Breast epithelium (tissue), 4 donors: ENCODE data around the gene KCTD4. TPM values are rescaled to one million over a fixed set of nuclear protein-coding genes. Genes with fewer than 3 reads are reported as not detected.

Experiments
- DNase-seq, 2 donors: peaks; one replicate each; pipeline ENCODE4 v3.0.0-alpha.2; 2019; ENCODE audit warnings: low spot score in 2 of 2
- H3K27ac ChIP-seq, 2 donors: fragments of 200-600 bp; sonication (generic) in 1 of 2; one replicate each; pipeline ENCODE4 v1.5.1; 2016 to 2019; ENCODE audit warnings: mild to moderate bottlenecking in 1 of 2
- H3K27me3 ChIP-seq, 2 donors: fragments of 200-600 bp; sonication (generic) in 1 of 2; one replicate each; pipeline versions ENCODE4 v1.5.1 to v1.6.0; 2017 to 2019; ENCODE audit warnings: control low read depth in 1 of 2, mild to moderate bottlenecking in 1 of 2
- H3K36me3 ChIP-seq: fragments of 200-600 bp; one replicate; pipeline ENCODE4 v1.5.1; 2019
- H3K4me1 ChIP-seq, 2 donors: fragments of 200-600 bp; sonication (generic); one replicate each; pipeline ENCODE4 v1.5.1; 2016 to 2019; ENCODE audit warnings: control low read depth in 1 of 2
- H3K4me3 ChIP-seq, 3 donors: fragments of 200-600 bp; sonication (generic); 1 replicate in 2 of 3; 2 replicates in 1 of 3; pipeline ENCODE4 v1.5.1; 2016 to 2019; ENCODE audit warnings: mild to moderate bottlenecking in 3 of 3, moderate library complexity in 2 of 3
- H3K9me3 ChIP-seq, 2 donors: fragments of 200-600 bp; sonication (generic) in 1 of 2; one replicate each; pipeline ENCODE4 v1.5.1; 2016 to 2019; ENCODE audit warnings: control low read depth in 1 of 2
- CTCF ChIP-seq, 3 donors: fragments of 450-650 bp; IDR thresholded peaks; one replicate each; pipeline ENCODE4 v1.5.1; 2016 to 2017; ENCODE audit warnings: antibody characterized with exemption in 3 of 3, mild to moderate bottlenecking in 3 of 3, moderate library complexity in 3 of 3
- POLR2A ChIP-seq: fragments of 450-650 bp; IDR thresholded peaks from one replicate; pipeline ENCODE4 v1.6.1; 2016; ENCODE audit warnings: antibody characterized with exemption, mild to moderate bottlenecking, moderate library complexity
- POLR2AphosphoS5 ChIP-seq, 3 donors: sonication (generic); formaldehyde crosslinking; IDR thresholded peaks; one replicate each; pipeline ENCODE4 v1.6.1; 2017; ENCODE audit warnings: antibody characterized with exemption in 3 of 3
- intact Hi-C: fragments of 100-400 bp; cut with DNase I; formaldehyde crosslinking; loops from one replicate; pipeline ENCODE4 v1.15.1; 2023; ENCODE audit warnings: low total_unique reads
- total RNA-seq, 3 donors: library from RNA; depleted of rRNA; stranded (reverse); fragments of >200 nt; gene quantifications; one replicate each; pipeline ENCODE4 v1.1.0, GENCODE V29; 2016

The KCTD4 gene
- total RNA-seq, 3 donors from 2014 or later, result 0.33 TPM; not detected in 2

DNA sequence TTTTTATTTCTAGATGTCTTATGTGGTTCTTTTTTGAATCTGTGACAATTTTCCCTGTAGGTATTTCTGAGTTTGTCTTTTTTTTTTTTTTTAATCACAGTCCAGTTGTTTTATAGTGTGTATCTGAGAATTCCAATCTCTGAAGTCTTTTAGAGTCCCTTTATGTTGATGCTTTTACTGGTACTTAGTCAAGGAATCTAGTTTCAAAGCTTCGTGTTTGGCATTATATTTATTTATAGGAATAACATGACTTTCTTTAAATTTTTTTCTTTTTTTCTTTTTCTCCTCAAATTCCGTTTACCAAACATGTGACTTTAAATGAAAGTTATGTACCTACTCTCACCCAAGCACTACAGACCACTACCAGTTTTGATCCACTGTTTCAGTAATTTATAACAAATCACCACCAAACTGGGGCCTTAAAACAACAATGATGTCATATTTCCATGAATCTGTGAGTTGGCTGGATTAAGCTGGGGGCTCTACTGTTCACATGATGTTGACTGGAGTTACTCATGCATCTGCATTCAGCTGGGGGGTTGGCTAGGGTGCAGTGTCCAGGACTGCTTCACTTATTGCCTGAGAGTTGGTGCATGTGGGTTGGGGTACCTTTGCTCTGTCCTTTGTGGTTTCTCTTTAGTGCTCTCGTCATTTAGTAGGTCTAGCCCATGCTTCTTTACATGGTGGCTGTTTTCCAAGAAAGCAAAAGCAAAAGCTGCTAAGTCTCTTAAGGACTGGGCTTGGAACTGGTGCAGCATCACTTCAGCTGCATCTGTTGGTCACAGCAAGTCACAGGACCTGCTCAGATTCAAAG lies 22.3 kb downstream of the KCTD4 start:
- H3K9me3 ChIP-seq, result no peaks in the 10 kb centered on the region
- H3K4me3 ChIP-seq, result no peak overlapping the region
- intact Hi-C loops, result no loop called here
- no peaks in the 10 kb centered on the region for H3K4me1 ChIP-seq
- H3K27me3 ChIP-seq, result no peaks in the 10 kb centered on the region
- no peak for DNase-seq
- H3K27ac ChIP-seq, result no peak overlapping the region
- no peaks in the 10 kb centered on the region for H3K36me3 ChIP-seq
- TF ChIP-seq POLR2AphosphoS5 (IDR thresholded peaks at IDR 0.05) (no peak), CTCF (IDR thresholded peaks at IDR 0.05) (no peak), POLR2A (no peak)

GRCh38 chr13:45174478-45174877 lies 26.4 kb downstream of the KCTD4 start:
- no peaks in the 10 kb centered on the region for H3K27me3 ChIP-seq
- no peaks in the 10 kb centered on the region for H3K9me3 ChIP-seq
- no peaks in the 10 kb centered on the region for H3K36me3 ChIP-seq
- H3K4me1 ChIP-seq, result no peaks in the 10 kb centered on the region
- intact Hi-C loops, result no loop called here
- H3K27ac ChIP-seq, result no peak overlapping the region
- no peak for DNase-seq
- H3K4me3 ChIP-seq, result no peak overlapping the region
- TF ChIP-seq POLR2AphosphoS5 (IDR thresholded peaks at IDR 0.05) (no peak), POLR2A (no peak), CTCF (IDR thresholded peaks at IDR 0.05) (no peak)

- Histone ChIP-seq H3K9me3 (no peaks in the 10 kb centered on the region), H3K36me3 (no peaks in the 10 kb centered on the region), H3K27me3 (no peaks in the 10 kb centered on the region), H3K4me1 (no peaks in the 10 kb centered on the region), H3K4me3 (no peak overlapping the region), H3K27ac (peak overlapping the region; percentile 72 to 84)
- intact Hi-C loops, result no loop called here
- no peak for DNase-seq
- no peak for TF ChIP-seq POLR2AphosphoS5 (IDR thresholded peaks at IDR 0.05)
Observed at GRCh38 chr13:45168555-45168930, 32.3 kb downstream of the KCTD4 start.

DNA sequence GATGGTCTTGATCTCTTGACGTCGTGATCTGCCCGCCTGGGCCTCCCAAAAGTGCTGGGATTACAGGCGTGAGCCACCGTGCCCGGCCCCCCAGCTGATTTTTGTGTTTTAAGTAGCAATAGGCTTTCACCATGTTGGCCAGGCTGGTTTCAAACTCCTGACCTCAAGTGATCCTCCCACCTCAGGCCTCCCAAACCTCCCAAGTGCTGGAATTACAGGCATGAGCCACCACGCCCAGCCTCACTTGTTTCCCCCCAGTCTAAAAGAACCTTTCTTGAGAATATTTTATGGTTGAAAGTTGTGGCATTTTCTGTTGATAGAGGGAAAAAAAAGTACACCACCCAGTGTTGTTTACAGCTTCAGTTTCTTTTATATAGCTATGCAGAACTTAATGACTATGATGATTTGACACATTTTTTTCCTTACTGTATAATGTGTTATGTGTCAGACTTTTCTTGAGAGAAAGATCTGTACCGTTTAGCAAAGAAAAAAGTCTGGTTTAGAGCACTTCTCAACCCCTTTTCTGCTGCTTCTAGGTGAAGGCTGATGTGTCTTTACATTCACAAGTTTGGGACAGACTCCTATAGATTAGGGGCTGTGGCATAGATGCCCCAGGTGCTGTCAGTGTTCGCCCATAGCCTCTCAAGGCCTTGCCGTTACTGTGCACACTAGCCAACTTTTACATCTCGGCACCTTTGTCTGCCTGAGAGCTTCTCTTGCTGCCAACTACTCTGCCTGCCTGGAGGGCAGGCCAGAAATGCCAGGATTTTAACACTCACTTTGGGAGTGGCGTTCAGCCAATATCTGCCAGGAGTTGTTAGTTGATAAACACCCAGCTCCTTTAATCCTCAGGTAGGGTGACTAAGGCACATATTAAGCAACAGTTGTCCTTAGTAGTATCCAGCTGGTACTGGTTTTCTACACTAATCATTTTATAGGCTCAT lies 33.0 kb downstream of the KCTD4 start:
- TF ChIP-seq POLR2A (no peak), POLR2AphosphoS5 (IDR thresholded peaks at IDR 0.05) (peak in 2 of 3 donors; percentile 50 to 59)
- peak; percentile 57 to 81 for DNase-seq
- no peaks in the 10 kb centered on the region for H3K4me1 ChIP-seq
- no peaks in the 10 kb centered on the region for H3K9me3 ChIP-seq
- peak overlapping the region; percentile 46 to 84 for H3K27ac ChIP-seq
- no peak overlapping the region for H3K4me3 ChIP-seq
- H3K27me3 ChIP-seq, result no peaks in the 10 kb centered on the region
- H3K36me3 ChIP-seq, result no peaks in the 10 kb centered on the region
- intact Hi-C loops, result no loop called here

DNA sequence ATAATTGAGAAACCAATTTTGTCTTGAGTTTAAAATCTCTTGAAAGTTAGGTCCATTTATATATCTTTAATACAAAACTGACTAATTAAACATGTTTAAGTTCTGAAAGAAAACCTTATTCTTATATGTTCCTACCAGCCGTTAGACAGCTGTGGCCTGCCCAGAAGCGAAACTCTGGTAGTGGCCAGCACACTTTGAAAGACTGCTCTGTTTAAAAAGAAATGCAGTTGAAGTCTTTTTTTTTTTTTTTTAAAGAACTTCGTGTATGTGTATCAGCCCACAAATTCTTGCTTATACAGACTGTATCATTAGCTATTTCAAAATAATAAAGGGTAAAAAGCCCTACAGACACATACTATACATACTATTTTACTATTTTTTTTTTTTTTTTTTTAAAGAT lies 34.0 kb downstream of the KCTD4 start:
- intact Hi-C loops, result no loop called here
- Histone ChIP-seq H3K36me3 (no peaks in the 10 kb centered on the region), H3K4me3 (no peak overlapping the region), H3K27ac (no peak overlapping the region), H3K27me3 (no peaks in the 10 kb centered on the region), H3K4me1 (no peaks in the 10 kb centered on the region), H3K9me3 (no peaks in the 10 kb centered on the region)
- TF ChIP-seq POLR2A (no peak), CTCF (IDR thresholded peaks at IDR 0.05) (no peak), POLR2AphosphoS5 (IDR thresholded peaks at IDR 0.05) (no peak)
- DNase-seq, result no peak

DNA sequence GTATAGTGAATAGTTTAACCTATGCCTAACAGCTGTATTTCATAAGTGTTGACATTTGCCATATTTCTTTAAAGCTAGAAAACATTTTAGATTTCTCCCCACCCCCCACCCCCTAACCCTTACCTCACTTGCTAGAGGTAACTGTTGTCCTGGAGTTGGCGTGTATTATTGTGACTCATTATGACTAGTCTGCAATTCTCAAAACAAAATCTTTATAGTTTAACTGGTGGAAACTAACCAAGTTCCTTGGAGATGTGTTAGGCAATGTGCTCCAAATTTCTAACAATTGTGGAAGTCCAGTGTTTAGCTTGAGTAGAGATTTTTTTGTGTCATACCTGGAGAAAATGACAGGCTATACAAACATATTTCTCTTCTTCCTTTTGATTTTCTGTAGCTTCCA lies 38.0 kb downstream of the KCTD4 start:
- Histone ChIP-seq H3K27me3 (no peaks in the 10 kb centered on the region), H3K4me1 (no peaks in the 10 kb centered on the region), H3K36me3 (no peaks in the 10 kb centered on the region), H3K27ac (peak overlapping the region in 1 of 2 donors; percentile 6), H3K4me3 (no peak overlapping the region), H3K9me3 (no peaks in the 10 kb centered on the region)
- intact Hi-C loops, result no loop called here
- TF ChIP-seq CTCF (IDR thresholded peaks at IDR 0.05) (no peak), POLR2AphosphoS5 (IDR thresholded peaks at IDR 0.05) (no peak), POLR2A (no peak)
- no peak for DNase-seq
